Natural killer cell treated with Interleukin-12 subunit alpha and Interleukin-12 subunit beta and Interleukin-15 and Interleukin-18, amount 100 ng/mL, for 72 hours (primary cell): ENCODE measurements around the gene IL17REL. TPM values are rescaled to one million over a fixed set of nuclear protein-coding genes. Genes with fewer than 3 reads are reported as not detected.

Source experiments
- ATAC-seq, 2 donors: fragments of 150-1000 bp; cut with Tn5 transposase in 1 of 2; sonication (Bioruptor Pico), chemical (Tn5 transposase) in 1 of 2; 2 replicates each; pipeline ENCODE4 v1.10.0; 2021
- DNase-seq: peaks from one replicate; pipeline ENCODE4 v3.0.0; 2022; ENCODE audit warnings: low spot score
- H3K27ac Mint-ChIP-seq, 2 donors: 1 replicate in 1 of 2; 2 replicates in 1 of 2; pipeline ENCODE4 v1.8.0; 2022; ENCODE audit warnings: mixed read lengths in 2 of 2, mild to moderate bottlenecking in 1 of 2, moderate library complexity in 1 of 2
- H3K27me3 Mint-ChIP-seq, 2 donors: 1 replicate in 1 of 2; 2 replicates in 1 of 2; pipeline ENCODE4 v1.8.0; 2022; ENCODE audit warnings: mixed read lengths in 2 of 2
- H3K36me3 Mint-ChIP-seq: one replicate; pipeline ENCODE4 v1.8.0; 2022; ENCODE audit warnings: mixed read lengths
- H3K4me1 Mint-ChIP-seq, 2 donors: 1 replicate in 1 of 2; 2 replicates in 1 of 2; pipeline ENCODE4 v1.8.0; 2022; ENCODE audit warnings: low read depth in 2 of 2, mixed read lengths in 2 of 2, mild to moderate bottlenecking in 1 of 2
- H3K4me3 Mint-ChIP-seq: one replicate; pipeline ENCODE4 v1.8.0; 2022; ENCODE audit warnings: mixed read lengths
- H3K9me3 Mint-ChIP-seq: 2 replicates; pipeline ENCODE4 v1.8.0; 2022; ENCODE audit warnings: mixed read lengths
- total RNA-seq, 2 donors: library from RNA; stranded (reverse); gene quantifications; one replicate each; pipeline ENCODE4 v1.2.3, GENCODE V29; 2022

The IL17REL gene
- total RNA-seq, 2 donors from 2014 or later, result not detected

- Mint-ChIP-seq H3K4me1 (peaks cover 9 to 21% of the 10 kb centered on the region in 2 donors), H3K27ac (peak overlapping the region; percentile 71 to 72), H3K27me3 (no peaks in the 10 kb centered on the region), H3K36me3 (no peaks in the 10 kb centered on the region), H3K4me3 (peak overlapping the region; percentile 93), H3K9me3 (no peaks in the 10 kb centered on the region)
- DNase-seq (peak; percentile 60), ATAC-seq (no peak)
These were observed 49.6 kb downstream of the IL17REL start for GRCh38 chr22:49962751-49963646.

- Mint-ChIP-seq H3K36me3 (no peaks in the 10 kb centered on the region), H3K27me3 (no peaks in the 10 kb centered on the region), H3K4me3 (peak overlapping the region; percentile 93), H3K9me3 (no peaks in the 10 kb centered on the region), H3K4me1 (peaks cover 9 to 17% of the 10 kb centered on the region in 2 donors), H3K27ac (peak overlapping the region in 1 of 2 donors; percentile 71)
- ATAC-seq, result peak; percentile 25 to 44
- peak; percentile 86 for DNase-seq
These were observed 50.4 kb downstream of the IL17REL start for GRCh38 chr22:49962012-49962750.

- Mint-ChIP-seq H3K36me3 (no peaks in the 10 kb centered on the region), H3K27ac (peak overlapping the region; percentile 58 to 71), H3K4me3 (peak overlapping the region; percentile 93), H3K4me1 (peaks cover 9 to 15% of the 10 kb centered on the region in 2 donors), H3K9me3 (no peaks in the 10 kb centered on the region), H3K27me3 (no peaks in the 10 kb centered on the region)
- DNase-seq (peak; percentile 59), ATAC-seq (no peak)
These were observed 51.0 kb downstream of the IL17REL start for GRCh38 chr22:49961601-49962011.

GRCh38 chr22:49961005-49961600 is 51.5 kb downstream of the IL17REL start:
- H3K4me3 Mint-ChIP-seq, result peak overlapping the region; percentile 93
- ATAC-seq, result peak in 1 of 2 donors; percentile 5
- peaks cover 9 to 15% of the 10 kb centered on the region in 2 donors for H3K4me1 Mint-ChIP-seq

GRCh38 chr22:49960159-49961004 is 52.2 kb downstream of the IL17REL start, which contains the start of gene PIM3:
PIM3 (plus strand) TSS chr22:49960772; CDS start chr22:49960948, 176 bp downstream.
- peak; percentile 89 to 92 for ATAC-seq
- H3K9me3 Mint-ChIP-seq, result no peaks in the 10 kb centered on the region
- peak; percentile 98 for DNase-seq
- H3K27ac Mint-ChIP-seq, result peak within 1 kb of the TSS; percentile 61 to 71
- no peaks in the 10 kb centered on the region for H3K27me3 Mint-ChIP-seq
- peaks cover 9 to 15% of the 10 kb centered on the region in 2 donors for H3K4me1 Mint-ChIP-seq
- peak within 1 kb of the TSS; percentile 93 for H3K4me3 Mint-ChIP-seq
- H3K36me3 Mint-ChIP-seq, result no peaks in the 10 kb centered on the region

More at GRCh38 chr22:49961005-49961600, 51.5 kb downstream of the IL17REL start:
- Mint-ChIP-seq H3K27ac (peak overlapping the region; percentile 58 to 71), H3K9me3 (no peaks in the 10 kb centered on the region), H3K27me3 (no peaks in the 10 kb centered on the region), H3K36me3 (no peaks in the 10 kb centered on the region)
- DNase-seq, result peak; percentile 71

GRCh38 chr22:49959782-49960158 is 52.8 kb downstream of the IL17REL start:
- H3K4me3 Mint-ChIP-seq, result peak overlapping the region; percentile 75
- peak; percentile 60 for DNase-seq
- H3K36me3 Mint-ChIP-seq, result no peaks in the 10 kb centered on the region
- no peak for ATAC-seq
- peak overlapping the region; percentile 47 to 61 for H3K27ac Mint-ChIP-seq
- H3K9me3 Mint-ChIP-seq, result no peaks in the 10 kb centered on the region
- no peaks in the 10 kb centered on the region for H3K27me3 Mint-ChIP-seq
- peaks cover 9 to 15% of the 10 kb centered on the region in 2 donors for H3K4me1 Mint-ChIP-seq

GRCh38 chr22:49958931-49959781 is 53.4 kb downstream of the IL17REL start:
- peak overlapping the region; percentile 75 for H3K4me3 Mint-ChIP-seq
- DNase-seq, result peak; percentile 59
- peak overlapping the region; percentile 47 to 61 for H3K27ac Mint-ChIP-seq
- ATAC-seq, result no peak
- no peaks in the 10 kb centered on the region for H3K36me3 Mint-ChIP-seq
- H3K9me3 Mint-ChIP-seq, result no peaks in the 10 kb centered on the region
- peaks cover 9 to 15% of the 10 kb centered on the region in 2 donors for H3K4me1 Mint-ChIP-seq
- H3K27me3 Mint-ChIP-seq, result no peaks in the 10 kb centered on the region

GRCh38 chr22:49958366-49958921 is 54.1 kb downstream of the IL17REL start:
- DNase-seq (no peak), ATAC-seq (no peak)
- Mint-ChIP-seq H3K4me1 (peaks cover 5 to 11% of the 10 kb centered on the region in 2 donors), H3K27ac (peak overlapping the region; percentile 47 to 61), H3K27me3 (no peaks in the 10 kb centered on the region), H3K9me3 (no peaks in the 10 kb centered on the region), H3K36me3 (no peaks in the 10 kb centered on the region), H3K4me3 (peak overlapping the region; percentile 75)

GRCh38 chr22:49957826-49958365 is 54.7 kb downstream of the IL17REL start:
- Mint-ChIP-seq H3K4me3 (no peak overlapping the region), H3K27ac (no peak overlapping the region), H3K9me3 (no peaks in the 10 kb centered on the region), H3K27me3 (no peaks in the 10 kb centered on the region), H3K36me3 (no peaks in the 10 kb centered on the region), H3K4me1 (peaks cover 4 to 7% of the 10 kb centered on the region in 2 donors)
- peak; percentile 56 for DNase-seq
- ATAC-seq, result no peak

GRCh38 chr22:49956914-49957825 is 55.4 kb downstream of the IL17REL start:
- peaks cover 4 to 7% of the 10 kb centered on the region in 2 donors for H3K4me1 Mint-ChIP-seq
- no peaks in the 10 kb centered on the region for H3K36me3 Mint-ChIP-seq
- H3K4me3 Mint-ChIP-seq, result no peak overlapping the region
- no peaks in the 10 kb centered on the region for H3K9me3 Mint-ChIP-seq
- peak; percentile 60 for DNase-seq
- H3K27ac Mint-ChIP-seq, result no peak overlapping the region
- no peak for ATAC-seq
- no peaks in the 10 kb centered on the region for H3K27me3 Mint-ChIP-seq

- Mint-ChIP-seq H3K36me3 (no peaks in the 10 kb centered on the region), H3K27me3 (no peaks in the 10 kb centered on the region), H3K4me3 (no peak overlapping the region), H3K27ac (no peak overlapping the region), H3K9me3 (no peaks in the 10 kb centered on the region), H3K4me1 (peaks cover 0 to 4% of the 10 kb centered on the region in 2 donors)
- no peak for ATAC-seq
- DNase-seq, result peak; percentile 59
These were observed 56.2 kb downstream of the IL17REL start for GRCh38 chr22:49956418-49956770.
